HEK293 (cell line): ENCODE data around the gene STARD10.

Source experiments
- CTCF ChIA-PET: fragments of 350-600 bp; formaldehyde crosslinking; extraction: SDS; loops from one replicate; lab custom pipeline; 2021; ENCODE audit warnings: antibody characterized with exemption; lab: Yijun Ruan, JAX
- POLR2A ChIA-PET: fragments of 300-600 bp; formaldehyde crosslinking; extraction: SDS; loops from one replicate; lab custom pipeline; 2020; ENCODE audit warnings: antibody characterized with exemption, inconsistent platforms; lab: Yijun Ruan, JAX
- H3K27ac ChIP-seq: fragments of 200-500 bp; sonication (Bioruptor generic); 2 replicates; pipeline ENCODE4 v1.5.1; 2014; ENCODE audit warnings: low read depth, low read length, control low read depth, inconsistent platforms; ENCODE audit errors: extremely low read depth
- H3K36me3 ChIP-seq, 2 experiments: fragments of 200-500 bp in 1 of 2; sonication (Bioruptor generic) in 1 of 2; 1 replicate in 1 of 2; 2 replicates in 1 of 2; pipeline ENCODE4 v1.5.1; 2014 to 2017; ENCODE audit warnings: inconsistent platforms in 2 of 2, low read length in 2 of 2; ENCODE audit not compliant: control insufficient read depth in 2 of 2, insufficient read depth in 1 of 2
- H3K4me1 ChIP-seq: fragments of 200-500 bp; sonication (Bioruptor generic); 2 replicates; pipeline ENCODE4 v1.5.1; 2014; ENCODE audit warnings: mild to moderate bottlenecking, low read length, inconsistent platforms; ENCODE audit not compliant: control insufficient read depth, insufficient read depth
- H3K4me3 ChIP-seq: 2 replicates; pipeline ENCODE4 v1.5.1; 2011; ENCODE audit warnings: low read depth, mild to moderate bottlenecking, control low read depth, low read length, moderate library complexity
- H3K9me3 ChIP-seq: fragments of 200-500 bp; sonication (Bioruptor generic); 2 replicates; pipeline ENCODE4 v1.5.1; 2014; ENCODE audit warnings: low read depth, low read length, inconsistent platforms; ENCODE audit not compliant: control insufficient read depth, insufficient read depth
- GLIS1 ChIP-seq: fragments of 450-650 bp; formaldehyde crosslinking; IDR thresholded peaks from 2 replicates; pipeline ENCODE4 v1.5.1; 2016; ENCODE audit warnings: missing biosample characterization, missing genetic modification characterization
- HOXD13 ChIP-seq: sonication (generic); formaldehyde crosslinking; IDR thresholded peaks from 2 replicates; pipeline ENCODE4 v1.8.0; 2022; ENCODE audit warnings: missing genetic modification reagents, borderline replicate concordance
- KLF8 ChIP-seq: fragments of 450-650 bp; formaldehyde crosslinking; IDR thresholded peaks from 2 replicates; pipeline ENCODE4 v1.5.1; 2016; ENCODE audit warnings: missing biosample characterization, missing genetic modification characterization
- YY1 ChIP-seq: fragments of 450-650 bp; formaldehyde crosslinking; IDR thresholded peaks from 2 replicates; pipeline ENCODE4 v1.5.1; 2018; ENCODE audit warnings: missing biosample characterization, missing genetic modification characterization
- ZNF140 ChIP-seq: fragments of 450-650 bp; formaldehyde crosslinking; IDR thresholded peaks from 2 replicates; pipeline ENCODE4 v1.5.1; 2016; ENCODE audit warnings: missing biosample characterization, missing genetic modification characterization
- ZNF23 ChIP-seq: fragments of 450-650 bp; formaldehyde crosslinking; IDR thresholded peaks from 2 replicates; pipeline ENCODE4 v1.5.1; 2016; ENCODE audit warnings: missing biosample characterization, missing genetic modification characterization, borderline replicate concordance
- ZNF239 ChIP-seq: fragments of 450-650 bp; formaldehyde crosslinking; IDR thresholded peaks from 2 replicates; pipeline ENCODE4 v1.5.1; 2016; ENCODE audit warnings: missing biosample characterization, missing genetic modification characterization
- ZNF354C ChIP-seq: fragments of 450-650 bp; formaldehyde crosslinking; IDR thresholded peaks from 2 replicates; pipeline ENCODE4 v1.5.1; 2016; ENCODE audit warnings: missing biosample characterization, missing genetic modification characterization, low read depth, borderline replicate concordance
- ZNF394 ChIP-seq: fragments of 450-650 bp; formaldehyde crosslinking; IDR thresholded peaks from 2 replicates; pipeline ENCODE4 v1.5.1; 2016; ENCODE audit warnings: missing biosample characterization, missing genetic modification characterization, mild to moderate bottlenecking, moderate library complexity, borderline replicate concordance
- ZNF514 ChIP-seq: fragments of 450-650 bp; formaldehyde crosslinking; IDR thresholded peaks from 2 replicates; pipeline ENCODE4 v1.5.1; 2016; ENCODE audit warnings: missing biosample characterization, missing genetic modification characterization
- ZNF677 ChIP-seq: fragments of 450-650 bp; IDR thresholded peaks from 2 replicates; pipeline ENCODE4 v1.5.0; 2018; ENCODE audit warnings: missing biosample characterization, mild to moderate bottlenecking, missing genetic modification characterization, moderate library complexity
- ZNF785 ChIP-seq: fragments of 450-650 bp; formaldehyde crosslinking; IDR thresholded peaks from 2 replicates; pipeline ENCODE4 v1.5.1; 2016; ENCODE audit warnings: missing biosample characterization, missing genetic modification characterization
- TF ChIP-seq, protein P1 (sequence below): fragments of 450-650 bp; formaldehyde crosslinking; IDR thresholded peaks from 2 replicates; pipeline ENCODE4 v1.5.1; 2017; ENCODE audit warnings: missing biosample characterization, missing genetic modification characterization
- TF ChIP-seq, protein P2 (sequence below): fragments of 450-650 bp; formaldehyde crosslinking; IDR thresholded peaks from 2 replicates; pipeline ENCODE4 v1.5.1; 2016; ENCODE audit warnings: missing biosample characterization, missing genetic modification characterization
- TF ChIP-seq, protein P3 (sequence below): fragments of 450-650 bp; formaldehyde crosslinking; optimal IDR thresholded peaks from 2 replicates; pipeline ENCODE3; 2016; ENCODE audit warnings: missing biosample characterization, mild to moderate bottlenecking, missing genetic modification characterization
- TF ChIP-seq, protein P4 (sequence below): fragments of 450-650 bp; formaldehyde crosslinking; IDR thresholded peaks from 2 replicates; pipeline ENCODE4 v1.5.1; 2016; ENCODE audit warnings: missing biosample characterization, missing genetic modification characterization
- TF ChIP-seq, protein P5 (sequence below): fragments of 450-650 bp; formaldehyde crosslinking; IDR thresholded peaks from 2 replicates; pipeline ENCODE4 v1.5.0; 2017; ENCODE audit warnings: missing biosample characterization, missing genetic modification characterization, borderline replicate concordance
- TF ChIP-seq, protein P6 (sequence below): fragments of 450-650 bp; formaldehyde crosslinking; IDR thresholded peaks from 2 replicates; pipeline ENCODE4 v1.5.1; 2017; ENCODE audit warnings: missing biosample characterization, missing genetic modification characterization
- TF ChIP-seq, protein P7 (sequence below): fragments of 450-650 bp; formaldehyde crosslinking; IDR thresholded peaks from 2 replicates; pipeline ENCODE4 v1.5.1; 2016; ENCODE audit warnings: missing biosample characterization, missing genetic modification characterization

The STARD10 gene

DNA sequence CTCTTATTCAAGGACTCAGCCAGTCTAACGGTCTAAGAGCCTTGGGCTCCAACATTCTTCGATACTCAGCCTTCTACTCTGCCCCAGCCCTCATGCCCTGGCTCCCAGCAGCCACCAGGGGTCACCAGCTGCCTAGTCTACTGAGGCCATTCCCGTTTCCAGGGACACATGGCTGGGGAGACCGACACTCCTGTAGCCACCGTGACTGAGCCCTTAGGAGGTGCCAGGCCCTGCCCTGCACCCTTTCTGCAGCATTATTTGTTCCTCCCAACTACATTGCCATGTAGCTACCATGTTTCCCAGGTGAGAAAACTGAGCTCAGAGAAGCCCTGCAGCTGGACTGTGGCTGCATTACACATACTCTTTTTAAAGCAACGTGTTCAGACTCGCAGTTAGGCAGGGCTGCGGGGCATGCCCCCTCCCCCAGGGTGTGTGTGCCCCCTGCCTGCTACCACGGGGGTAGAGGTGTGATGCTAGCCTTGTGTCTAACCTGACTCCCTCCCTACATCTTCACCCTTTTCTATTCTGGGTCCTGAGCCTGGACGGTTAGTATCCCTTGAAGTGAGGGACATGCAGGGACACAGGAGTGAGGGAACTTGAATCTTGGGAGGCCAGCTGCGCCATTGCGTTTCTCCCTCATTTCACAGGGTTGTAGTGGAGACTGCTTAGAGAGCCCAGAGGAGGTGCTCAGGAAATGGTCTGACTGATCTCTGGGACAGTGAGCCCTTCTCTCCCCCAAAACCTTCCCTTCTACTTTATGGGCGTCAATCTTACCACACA is 37.9 kb upstream of the STARD10 start (continued):
- TF ChIP-seq, protein P1, sequence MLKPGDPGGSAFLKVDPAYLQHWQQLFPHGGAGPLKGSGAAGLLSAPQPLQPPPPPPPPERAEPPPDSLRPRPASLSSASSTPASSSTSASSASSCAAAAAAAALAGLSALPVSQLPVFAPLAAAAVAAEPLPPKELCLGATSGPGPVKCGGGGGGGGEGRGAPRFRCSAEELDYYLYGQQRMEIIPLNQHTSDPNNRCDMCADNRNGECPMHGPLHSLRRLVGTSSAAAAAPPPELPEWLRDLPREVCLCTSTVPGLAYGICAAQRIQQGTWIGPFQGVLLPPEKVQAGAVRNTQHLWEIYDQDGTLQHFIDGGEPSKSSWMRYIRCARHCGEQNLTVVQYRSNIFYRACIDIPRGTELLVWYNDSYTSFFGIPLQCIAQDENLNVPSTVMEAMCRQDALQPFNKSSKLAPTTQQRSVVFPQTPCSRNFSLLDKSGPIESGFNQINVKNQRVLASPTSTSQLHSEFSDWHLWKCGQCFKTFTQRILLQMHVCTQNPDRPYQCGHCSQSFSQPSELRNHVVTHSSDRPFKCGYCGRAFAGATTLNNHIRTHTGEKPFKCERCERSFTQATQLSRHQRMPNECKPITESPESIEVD (tag by site-specific recombination) = no peak
- TF ChIP-seq ZNF23 (tag by site-specific recombination) = no peak
- no peak for TF ChIP-seq HOXD13 (CRISPR knock-in tag)
- TF ChIP-seq ZNF514 (tag by site-specific recombination) = no peak
- TF ChIP-seq GLIS1 (tag by site-specific recombination) = peak; percentile 68
- no peak for TF ChIP-seq ZNF239
- no peak for TF ChIP-seq ZNF677 (tag by site-specific recombination)
- TF ChIP-seq YY1 (tag by site-specific recombination) = no peak
- TF ChIP-seq, protein P2, sequence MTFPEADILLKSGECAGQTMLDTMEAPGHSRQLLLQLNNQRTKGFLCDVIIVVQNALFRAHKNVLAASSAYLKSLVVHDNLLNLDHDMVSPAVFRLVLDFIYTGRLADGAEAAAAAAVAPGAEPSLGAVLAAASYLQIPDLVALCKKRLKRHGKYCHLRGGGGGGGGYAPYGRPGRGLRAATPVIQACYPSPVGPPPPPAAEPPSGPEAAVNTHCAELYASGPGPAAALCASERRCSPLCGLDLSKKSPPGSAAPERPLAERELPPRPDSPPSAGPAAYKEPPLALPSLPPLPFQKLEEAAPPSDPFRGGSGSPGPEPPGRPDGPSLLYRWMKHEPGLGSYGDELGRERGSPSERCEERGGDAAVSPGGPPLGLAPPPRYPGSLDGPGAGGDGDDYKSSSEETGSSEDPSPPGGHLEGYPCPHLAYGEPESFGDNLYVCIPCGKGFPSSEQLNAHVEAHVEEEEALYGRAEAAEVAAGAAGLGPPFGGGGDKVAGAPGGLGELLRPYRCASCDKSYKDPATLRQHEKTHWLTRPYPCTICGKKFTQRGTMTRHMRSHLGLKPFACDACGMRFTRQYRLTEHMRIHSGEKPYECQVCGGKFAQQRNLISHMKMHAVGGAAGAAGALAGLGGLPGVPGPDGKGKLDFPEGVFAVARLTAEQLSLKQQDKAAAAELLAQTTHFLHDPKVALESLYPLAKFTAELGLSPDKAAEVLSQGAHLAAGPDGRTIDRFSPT = no peak

DNA sequence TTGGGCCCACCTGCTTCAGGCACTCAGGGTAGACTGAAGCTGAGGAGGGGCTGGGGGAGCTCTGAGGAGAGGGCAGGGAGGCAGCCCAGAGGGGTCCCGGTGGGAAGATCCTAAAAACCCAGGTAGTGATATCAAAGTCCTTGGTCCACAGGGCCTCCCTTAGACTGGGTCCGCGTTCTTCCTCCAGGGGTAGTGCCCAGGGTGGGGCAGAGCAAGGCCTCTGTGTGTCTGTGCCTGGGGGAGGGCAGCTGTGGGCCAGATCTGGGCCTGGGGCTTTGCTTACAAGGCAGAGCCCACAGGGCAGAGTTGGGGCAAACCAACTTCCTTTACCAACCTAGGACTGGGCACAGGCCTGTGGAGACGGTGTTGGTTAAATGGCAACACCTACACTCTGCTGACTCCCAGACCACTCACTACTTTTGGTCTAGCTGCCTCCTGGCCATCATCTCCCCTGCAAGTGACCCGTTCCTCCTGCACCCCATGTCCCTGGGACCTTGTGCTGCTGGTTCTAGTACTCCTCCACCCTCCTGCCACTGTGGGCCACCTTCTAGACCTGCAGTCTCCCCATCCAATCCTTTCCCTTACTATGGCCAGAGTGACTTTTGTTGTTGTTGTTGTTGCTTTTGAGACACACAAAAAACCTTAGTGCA is 36.2 kb upstream of the STARD10 start:
- CTCF ChIA-PET = interaction anchor here (0.6 to 6.2 kb wide), 6 partner anchors 17 to 406 kb away, joined by 3 to 50 read pairs (median 3); partner anchors contain the start of gene STARD10
- H3K27ac ChIP-seq = no peak overlapping the region
- POLR2A ChIA-PET = no interaction called here
- no peak overlapping the region for H3K4me3 ChIP-seq
- H3K36me3 ChIP-seq = peaks cover 0 to 5% of the 10 kb centered on the region in 2 experiments; a peak in 1 of 3 replicates
- no peaks in the 10 kb centered on the region for H3K9me3 ChIP-seq
- H3K4me1 ChIP-seq = no peaks in the 10 kb centered on the region
- TF ChIP-seq, protein P2 = no peak
- TF ChIP-seq, protein P3, sequence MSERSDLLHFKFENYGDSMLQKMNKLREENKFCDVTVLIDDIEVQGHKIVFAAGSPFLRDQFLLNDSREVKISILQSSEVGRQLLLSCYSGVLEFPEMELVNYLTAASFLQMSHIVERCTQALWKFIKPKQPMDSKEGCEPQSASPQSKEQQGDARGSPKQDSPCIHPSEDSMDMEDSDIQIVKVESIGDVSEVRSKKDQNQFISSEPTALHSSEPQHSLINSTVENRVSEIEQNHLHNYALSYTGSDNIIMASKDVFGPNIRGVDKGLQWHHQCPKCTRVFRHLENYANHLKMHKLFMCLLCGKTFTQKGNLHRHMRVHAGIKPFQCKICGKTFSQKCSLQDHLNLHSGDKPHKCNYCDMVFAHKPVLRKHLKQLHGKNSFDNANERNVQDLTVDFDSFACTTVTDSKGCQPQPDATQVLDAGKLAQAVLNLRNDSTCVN = no peak
- no peak for TF ChIP-seq ZNF140 (tag by site-specific recombination)
- no peak for TF ChIP-seq ZNF677 (tag by site-specific recombination)
- TF ChIP-seq ZNF354C (tag by site-specific recombination) = no peak
- TF ChIP-seq, protein P4, sequence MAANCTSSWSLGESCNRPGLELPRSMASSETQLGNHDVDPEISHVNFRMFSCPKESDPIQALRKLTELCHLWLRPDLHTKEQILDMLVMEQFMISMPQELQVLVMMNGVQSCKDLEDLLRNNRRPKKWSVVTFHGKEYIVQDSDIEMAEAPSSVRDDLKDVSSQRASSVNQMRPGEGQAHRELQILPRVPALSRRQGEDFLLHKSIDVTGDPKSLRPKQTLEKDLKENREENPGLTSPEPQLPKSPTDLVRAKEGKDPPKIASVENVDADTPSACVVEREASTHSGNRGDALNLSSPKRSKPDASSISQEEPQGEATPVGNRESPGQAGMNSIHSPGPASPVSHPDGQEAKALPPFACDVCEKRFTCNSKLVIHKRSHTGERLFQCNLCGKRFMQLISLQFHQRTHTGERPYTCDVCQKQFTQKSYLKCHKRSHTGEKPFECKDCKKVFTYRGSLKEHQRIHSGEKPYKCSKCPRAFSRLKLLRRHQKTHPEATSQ (tag by site-specific recombination) = no peak
- no peak for TF ChIP-seq ZNF239
- TF ChIP-seq, protein P5, sequence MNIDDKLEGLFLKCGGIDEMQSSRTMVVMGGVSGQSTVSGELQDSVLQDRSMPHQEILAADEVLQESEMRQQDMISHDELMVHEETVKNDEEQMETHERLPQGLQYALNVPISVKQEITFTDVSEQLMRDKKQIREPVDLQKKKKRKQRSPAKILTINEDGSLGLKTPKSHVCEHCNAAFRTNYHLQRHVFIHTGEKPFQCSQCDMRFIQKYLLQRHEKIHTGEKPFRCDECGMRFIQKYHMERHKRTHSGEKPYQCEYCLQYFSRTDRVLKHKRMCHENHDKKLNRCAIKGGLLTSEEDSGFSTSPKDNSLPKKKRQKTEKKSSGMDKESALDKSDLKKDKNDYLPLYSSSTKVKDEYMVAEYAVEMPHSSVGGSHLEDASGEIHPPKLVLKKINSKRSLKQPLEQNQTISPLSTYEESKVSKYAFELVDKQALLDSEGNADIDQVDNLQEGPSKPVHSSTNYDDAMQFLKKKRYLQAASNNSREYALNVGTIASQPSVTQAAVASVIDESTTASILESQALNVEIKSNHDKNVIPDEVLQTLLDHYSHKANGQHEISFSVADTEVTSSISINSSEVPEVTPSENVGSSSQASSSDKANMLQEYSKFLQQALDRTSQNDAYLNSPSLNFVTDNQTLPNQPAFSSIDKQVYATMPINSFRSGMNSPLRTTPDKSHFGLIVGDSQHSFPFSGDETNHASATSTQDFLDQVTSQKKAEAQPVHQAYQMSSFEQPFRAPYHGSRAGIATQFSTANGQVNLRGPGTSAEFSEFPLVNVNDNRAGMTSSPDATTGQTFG (tag by site-specific recombination) = no peak
- TF ChIP-seq ZNF394 = no peak
- TF ChIP-seq, protein P6, sequence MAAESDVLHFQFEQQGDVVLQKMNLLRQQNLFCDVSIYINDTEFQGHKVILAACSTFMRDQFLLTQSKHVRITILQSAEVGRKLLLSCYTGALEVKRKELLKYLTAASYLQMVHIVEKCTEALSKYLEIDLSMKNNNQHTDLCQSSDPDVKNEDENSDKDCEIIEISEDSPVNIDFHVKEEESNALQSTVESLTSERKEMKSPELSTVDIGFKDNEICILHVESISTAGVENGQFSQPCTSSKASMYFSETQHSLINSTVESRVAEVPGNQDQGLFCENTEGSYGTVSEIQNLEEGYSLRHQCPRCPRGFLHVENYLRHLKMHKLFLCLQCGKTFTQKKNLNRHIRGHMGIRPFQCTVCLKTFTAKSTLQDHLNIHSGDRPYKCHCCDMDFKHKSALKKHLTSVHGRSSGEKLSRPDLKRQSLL (tag by site-specific recombination) = no peak
- TF ChIP-seq KLF8 (tag by site-specific recombination) = no peak
- TF ChIP-seq, protein P7, sequence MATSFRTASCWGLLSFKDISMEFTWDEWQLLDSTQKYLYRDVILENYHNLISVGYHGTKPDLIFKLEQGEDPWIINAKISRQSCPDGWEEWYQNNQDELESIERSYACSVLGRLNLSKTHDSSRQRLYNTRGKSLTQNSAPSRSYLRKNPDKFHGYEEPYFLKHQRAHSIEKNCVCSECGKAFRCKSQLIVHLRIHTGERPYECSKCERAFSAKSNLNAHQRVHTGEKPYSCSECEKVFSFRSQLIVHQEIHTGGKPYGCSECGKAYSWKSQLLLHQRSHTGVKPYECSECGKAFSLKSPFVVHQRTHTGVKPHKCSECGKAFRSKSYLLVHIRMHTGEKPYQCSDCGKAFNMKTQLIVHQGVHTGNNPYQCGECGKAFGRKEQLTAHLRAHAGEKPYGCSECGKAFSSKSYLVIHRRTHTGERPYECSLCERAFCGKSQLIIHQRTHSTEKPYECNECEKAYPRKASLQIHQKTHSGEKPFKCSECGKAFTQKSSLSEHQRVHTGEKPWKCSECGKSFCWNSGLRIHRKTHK (tag by site-specific recombination) = no peak
- TF ChIP-seq ZNF785 (tag by site-specific recombination) = no peak
